IPS DF 19.7 (cell line): ENCODE data around the gene PTP4A1.
A peak's percentile ranks its signal among the peaks of the same experiment; 100 is the strongest.
"Not testable (repeated sequence)": the region's sequence is repeated elsewhere in the genome, so short reads cannot be mapped to it uniquely, and the experiment has no call there.

ENCODE experiments used
- DNase-seq: peaks from one replicate; pipeline ENCODE4 v3.0.0-alpha.2; 2013; ENCODE audit warnings: low read depth, low spot score

Gene PTP4A1

DNA sequence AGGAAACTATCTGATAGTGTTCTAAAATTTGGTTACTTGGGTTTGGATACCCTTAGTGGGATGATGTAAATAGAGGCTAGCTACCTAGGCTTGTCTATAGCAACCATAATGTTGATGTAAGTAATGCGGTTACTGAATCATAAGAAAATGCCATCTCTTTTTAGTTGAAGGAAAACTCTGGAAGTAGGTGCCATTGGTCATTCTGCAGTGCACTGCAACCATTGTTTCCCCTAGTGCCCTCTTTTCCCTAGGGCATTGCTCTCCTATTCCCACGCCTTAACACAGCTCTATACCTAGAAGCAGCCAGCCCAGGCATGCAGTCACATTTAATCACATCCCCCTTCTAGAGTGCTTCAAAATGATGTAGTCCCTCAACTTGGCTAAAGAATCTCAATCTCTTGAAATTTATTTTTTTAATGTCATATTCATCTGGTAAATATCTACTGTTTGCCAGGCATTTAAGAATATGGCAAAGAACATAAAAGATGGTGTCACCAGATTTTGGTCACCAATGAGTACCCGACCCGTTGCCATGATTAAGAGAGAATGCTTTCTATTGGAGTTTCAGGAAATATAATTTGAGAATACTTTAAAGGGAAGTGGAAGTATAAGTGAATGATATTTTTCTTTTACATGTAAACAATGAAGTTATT lies 10.4 kb downstream of the PTP4A1 start:
- no peak for DNase-seq

DNA sequence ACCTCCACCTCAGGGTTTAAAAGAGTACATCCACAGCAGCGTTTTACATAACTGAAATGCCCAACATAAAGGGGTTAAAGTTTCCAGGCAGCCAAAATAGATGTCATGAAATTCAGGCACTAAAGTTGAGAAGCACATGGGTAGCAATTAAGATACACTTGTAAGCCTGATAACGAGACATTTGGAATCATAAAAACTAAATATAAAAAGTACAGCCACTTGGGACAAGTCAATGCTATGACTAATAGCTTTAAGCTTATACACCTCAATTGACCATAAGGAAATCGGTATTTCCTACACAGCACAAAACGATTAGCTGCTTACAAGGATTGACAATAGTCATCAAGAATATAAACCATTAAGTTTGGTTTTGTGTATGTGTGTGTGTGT lies 11.8 kb downstream of the PTP4A1 start:
- no peak for DNase-seq

DNA sequence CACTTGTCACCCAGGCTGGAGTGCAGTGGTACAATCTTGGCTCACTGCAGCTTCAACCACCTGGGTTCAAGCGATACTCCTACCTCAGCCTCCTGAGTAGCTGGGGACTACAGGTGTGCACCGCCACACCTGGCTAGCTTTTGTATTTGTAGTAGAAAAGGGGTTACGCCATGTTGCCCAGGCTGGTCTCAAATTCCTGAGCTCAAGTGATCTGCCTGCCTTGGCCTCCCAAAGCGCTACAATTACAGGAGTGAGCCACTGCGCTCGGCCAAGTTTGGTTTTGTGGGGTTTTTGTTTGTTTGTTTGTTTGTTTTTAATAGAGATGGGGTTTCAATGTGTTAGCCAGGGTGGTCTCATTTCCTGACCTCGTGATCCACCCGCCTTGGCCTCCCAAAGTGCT lies 12.3 kb downstream of the PTP4A1 start:
- no peak for DNase-seq

DNA sequence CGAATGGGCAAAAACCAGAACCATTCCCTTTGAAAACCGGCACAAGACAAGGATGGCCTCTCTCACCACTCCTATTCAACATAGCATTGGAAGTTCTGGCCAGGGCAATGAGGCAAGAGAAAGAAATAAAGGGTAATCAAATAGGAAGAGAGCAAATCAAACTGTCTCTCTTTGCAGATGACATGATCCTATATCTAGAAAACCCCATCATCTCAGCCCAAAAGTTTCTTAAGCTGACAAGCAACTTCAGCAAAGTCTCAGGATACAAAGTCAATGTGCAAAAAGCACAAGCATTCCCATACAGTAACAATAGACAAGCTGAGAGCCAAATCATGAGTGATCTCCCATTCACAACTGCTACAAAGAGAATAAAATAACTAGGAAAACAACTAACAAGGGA lies 13.4 kb downstream of the PTP4A1 start:
- not testable (repeated sequence) for DNase-seq

DNA sequence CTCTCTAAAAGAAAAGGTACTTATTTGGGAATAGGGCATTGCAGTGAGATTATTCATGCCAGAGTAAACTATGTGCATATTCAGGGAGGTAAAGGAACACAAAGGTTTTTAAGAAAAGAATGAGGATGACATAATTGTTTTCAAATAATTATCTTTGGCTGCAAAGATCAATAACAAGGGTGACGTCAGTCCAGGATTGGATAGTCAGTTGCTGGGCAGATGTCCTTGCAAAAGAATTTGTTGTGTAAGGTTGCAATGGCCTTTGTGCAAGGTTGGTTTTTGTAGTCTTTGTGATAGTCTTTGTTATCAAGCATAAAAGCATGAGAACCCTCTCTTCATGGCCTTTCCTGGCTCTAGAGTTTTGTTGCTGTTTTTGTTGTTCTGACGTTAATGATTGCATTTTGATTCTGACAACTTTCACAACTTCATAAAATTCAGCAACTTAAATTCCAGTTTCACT lies 17.7 kb downstream of the PTP4A1 start:
- DNase-seq = no peak

DNA sequence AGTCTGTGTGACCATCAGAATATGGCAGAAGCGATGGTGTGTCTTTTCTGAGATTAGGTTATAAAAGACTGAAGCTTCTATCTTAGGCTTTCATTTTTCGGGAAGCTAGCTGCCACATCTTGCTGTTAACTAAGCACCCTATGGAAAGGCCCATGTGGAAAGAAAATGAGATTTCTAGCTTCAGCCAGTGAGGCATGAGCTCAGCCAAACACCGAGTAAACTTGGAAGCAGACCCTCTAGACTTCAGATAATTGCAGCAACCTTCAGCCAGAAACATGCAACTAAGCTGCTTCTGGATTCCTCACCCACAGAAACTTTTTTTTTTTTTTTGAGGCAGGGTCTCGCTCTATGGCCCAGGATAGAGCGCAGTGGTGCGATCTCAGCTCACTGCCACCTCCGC lies 20.6 kb downstream of the PTP4A1 start:
- no peak for DNase-seq

DNA sequence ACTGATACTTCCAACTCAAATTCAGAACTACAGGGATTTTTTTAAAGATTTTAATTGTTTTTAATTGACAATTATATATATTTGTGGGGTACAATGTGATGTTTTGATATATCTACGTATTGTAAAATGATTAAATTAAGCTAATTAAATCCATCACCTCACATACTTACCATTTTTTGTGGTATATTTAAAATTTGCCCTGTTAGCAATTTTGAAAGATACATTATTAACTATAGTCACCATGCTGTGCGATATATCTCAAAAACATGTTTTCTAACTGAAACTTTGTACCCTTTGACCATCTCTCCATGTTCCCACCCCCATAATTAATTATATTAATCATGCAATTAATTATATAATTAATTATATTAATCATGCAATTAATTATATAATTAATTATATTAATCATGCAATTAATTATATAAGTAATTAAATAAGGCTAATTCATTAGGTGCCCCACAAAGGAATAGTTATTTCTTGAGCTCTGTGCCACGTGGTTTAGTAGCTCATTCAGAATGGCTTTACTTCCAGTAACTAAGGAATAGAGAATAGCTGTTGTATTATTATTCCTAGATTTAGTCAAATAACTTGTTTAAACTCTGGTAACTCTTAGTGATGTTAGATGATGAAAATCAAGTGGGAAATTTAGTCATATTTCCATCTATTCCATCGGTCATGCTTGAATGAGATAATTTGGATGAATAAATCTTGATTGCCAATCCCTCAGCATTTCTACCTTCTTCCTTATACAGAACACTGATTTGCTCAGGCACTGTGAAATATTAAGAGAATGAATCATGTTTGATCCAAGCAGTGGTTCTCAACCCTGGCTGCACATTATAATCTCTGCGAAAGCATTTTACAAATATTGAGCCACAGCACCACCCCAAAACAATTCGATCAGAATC lies 25.1 kb downstream of the PTP4A1 start:
- DNase-seq = no peak

DNA sequence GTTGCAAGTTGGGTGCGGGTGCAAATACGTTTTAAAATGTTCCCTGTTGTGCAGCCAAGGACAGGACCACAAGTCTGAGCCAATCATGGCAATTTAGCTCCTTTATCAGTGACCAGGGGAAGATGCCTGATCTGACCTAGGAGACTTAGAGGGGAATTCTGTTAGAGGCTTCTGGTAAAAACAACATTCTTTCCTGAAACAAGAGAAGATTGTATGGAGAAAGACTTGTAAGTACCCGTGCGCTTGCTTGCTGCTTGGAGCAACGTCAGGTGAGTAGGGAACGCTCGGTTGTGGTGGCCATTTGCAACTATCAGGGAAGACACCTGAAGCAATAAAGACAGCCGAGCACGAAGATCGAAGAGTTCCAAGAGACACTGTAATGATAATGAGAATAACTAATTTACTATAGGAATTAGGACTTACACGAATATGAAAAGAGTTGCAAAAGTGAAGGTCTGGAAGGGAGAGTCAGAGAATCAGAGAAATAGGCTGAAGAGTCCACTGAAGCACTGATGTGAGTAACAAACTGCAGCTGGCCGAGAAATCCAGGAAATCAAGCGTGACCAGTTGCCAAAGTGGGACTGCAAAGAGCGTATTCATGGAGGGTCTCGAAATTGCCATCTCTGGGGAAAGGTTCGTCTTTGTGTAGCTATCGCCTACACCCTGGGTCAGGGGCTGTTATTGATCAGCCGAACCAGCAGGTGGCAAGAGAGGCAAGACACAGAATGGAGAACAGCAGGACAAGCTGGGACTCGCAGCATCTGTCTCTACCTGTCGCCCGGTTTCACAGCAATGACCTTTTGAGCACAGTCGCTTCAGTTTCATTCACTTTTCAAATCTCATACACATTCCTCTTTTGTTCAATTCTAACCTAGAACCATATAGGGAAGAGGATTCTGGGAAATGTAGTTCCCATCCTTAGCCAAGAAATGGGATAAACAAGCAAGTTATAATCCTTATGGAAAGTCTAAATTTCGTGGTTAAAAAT lies 26.1 kb downstream of the PTP4A1 start:
- peak; percentile 45 for DNase-seq

DNA sequence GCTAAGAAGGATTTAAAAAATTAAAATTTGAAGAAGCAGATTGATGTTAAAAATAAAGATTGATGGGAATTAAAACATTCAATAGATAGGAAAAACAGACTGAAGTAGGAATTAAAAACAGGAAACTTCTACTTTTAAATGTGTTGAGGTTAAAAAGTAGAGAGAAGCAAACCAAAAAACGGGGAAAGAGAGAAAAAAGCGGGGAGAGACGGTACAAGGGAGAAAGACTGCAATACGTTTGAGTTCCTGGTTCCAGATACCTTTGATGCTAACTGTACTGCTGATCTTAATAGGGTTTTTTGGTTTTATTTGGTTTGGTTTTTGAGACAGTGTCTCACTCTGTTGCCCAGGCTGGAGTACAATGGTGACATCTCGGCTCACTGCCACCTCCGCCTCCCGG lies 27.0 kb downstream of the PTP4A1 start:
- DNase-seq = no peak

DNA sequence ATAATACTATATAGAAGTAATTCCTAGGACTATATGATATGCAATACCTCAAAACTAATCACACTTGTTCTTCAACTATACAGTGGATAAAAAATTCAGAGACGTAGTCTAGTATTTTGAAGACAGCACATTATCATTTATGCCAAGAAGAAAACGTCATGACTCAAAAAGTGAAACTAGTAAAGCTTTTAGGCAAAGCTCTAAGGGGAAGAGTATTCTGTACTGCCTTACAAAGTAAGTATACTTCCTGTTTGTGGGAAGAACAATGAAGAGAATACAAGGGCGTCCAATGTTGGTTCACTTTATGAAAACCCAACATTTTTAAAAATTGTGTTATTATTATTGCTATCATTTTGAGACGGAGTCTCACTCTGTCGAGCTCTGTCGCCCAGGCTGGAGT lies 27.9 kb downstream of the PTP4A1 start:
- DNase-seq = no peak

DNA sequence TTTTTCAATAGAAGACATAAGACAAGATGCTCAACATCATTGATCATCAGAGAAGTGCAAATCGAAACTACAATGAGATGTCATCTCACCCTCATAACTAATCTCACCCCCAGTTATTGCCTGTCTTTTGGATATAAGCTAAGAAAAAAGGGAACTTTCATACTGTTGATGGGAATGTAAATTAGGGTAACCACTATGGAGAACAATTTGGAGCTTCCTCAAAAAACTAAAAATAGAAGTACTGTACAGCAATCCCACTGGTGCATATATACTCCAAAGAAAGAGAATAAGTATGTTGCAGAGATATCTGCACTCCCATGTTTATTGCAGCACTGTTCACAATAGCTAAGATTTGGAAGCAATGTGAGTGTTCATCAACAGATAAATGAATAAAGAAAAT lies 37.0 kb downstream of the PTP4A1 start:
- DNase-seq = no peak

DNA sequence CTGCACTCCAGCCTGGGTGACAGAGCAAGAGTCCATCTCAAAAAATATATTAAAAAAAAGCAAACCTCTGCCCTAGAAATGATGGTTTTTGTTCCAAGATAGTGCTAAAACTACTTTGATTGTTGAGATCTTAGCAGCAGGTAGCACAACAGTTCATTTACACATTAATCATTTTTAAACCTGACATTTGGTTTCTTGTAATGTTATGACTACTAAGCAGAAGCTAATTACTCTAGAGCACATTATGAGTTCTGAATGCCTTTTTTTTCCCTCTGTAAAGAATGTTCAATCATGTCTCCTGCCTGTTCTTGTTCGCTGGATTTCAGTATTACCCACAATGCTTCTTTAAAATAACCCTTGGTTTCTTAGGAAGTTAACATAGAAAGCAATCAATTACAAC lies 38.7 kb downstream of the PTP4A1 start:
- DNase-seq = no peak

DNA sequence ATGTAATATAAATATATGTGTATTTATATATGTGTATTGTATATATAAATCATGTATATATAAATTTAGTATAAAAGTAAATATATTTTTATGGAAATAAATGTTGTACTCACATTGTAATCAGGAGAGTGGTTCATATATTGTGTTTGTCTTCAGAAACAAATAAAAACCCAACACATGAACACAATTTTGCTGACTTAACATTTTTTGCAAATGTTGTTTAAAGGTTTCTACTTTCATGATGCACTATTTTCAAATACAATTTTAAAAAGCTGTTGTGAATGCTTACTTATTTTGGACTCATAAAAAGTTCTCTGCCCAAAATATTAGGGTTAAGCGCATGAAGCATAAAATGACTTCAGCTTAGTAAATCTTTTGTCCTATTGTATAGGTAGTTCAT lies 39.3 kb downstream of the PTP4A1 start:
- no peak for DNase-seq

DNA sequence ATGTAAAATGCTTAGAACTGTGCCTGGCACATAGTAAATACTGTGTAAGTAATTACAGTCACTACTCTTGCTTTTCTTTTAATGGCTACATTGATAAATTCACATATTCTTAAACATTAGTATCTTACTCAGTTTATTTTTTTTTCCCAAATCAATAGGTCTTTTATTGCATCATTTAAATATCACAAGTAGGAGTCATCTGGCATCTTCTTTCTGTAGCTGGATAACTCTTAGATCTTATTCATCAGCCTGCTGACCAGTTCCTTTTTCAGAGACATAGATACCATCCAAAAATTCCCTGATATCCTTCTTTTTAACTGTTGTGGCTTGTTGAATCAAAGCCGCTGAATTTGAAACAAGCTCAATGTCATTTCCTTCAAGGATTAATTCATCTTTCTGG lies 43.3 kb downstream of the PTP4A1 start:
- no peak for DNase-seq
